Subcutaneous adipose tissue (tissue), 4 donors: ENCODE measurements around the gene FASTK. TPM values are rescaled to one million over a fixed set of nuclear protein-coding genes. Genes with fewer than 3 reads are reported as not detected.

ENCODE experiments used
- CTCF ChIP-seq: fragments of 450-650 bp; IDR thresholded peaks from one replicate; pipeline ENCODE4 v1.5.1; 2016; ENCODE audit warnings: low read depth, mild to moderate bottlenecking, control low read depth, antibody characterized with exemption, moderate library complexity
- total RNA-seq, 4 donors: library from RNA; depleted of rRNA; stranded (reverse); fragments of >200 nt; gene quantifications; one replicate each; pipeline ENCODE4 v1.1.0, GENCODE V29; 2016

FASTK gene
- total RNA-seq, 4 donors from 2014 or later, result 36.8 to 88.9 (median 44.0) TPM

DNA sequence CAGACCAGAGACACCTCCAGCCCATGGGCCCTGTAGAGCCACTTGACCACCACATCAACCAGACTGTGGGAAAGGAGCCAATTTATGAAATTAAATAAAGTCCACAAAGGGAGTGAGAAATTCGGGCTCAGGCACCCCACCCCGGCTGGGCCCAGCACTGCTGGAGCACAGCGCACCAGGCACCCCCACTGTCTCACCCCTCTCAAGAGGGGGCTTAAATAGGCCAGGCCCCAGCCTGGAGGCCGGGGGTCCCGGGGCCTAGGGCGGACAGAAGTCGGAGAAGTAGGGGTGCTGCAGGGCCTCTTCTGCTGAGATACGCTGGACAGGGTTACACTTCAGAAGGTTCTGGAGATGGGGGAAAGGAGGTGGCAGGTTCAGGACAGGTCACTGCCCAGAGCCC, 26.9 kb downstream of the FASTK start:
- TF ChIP-seq CTCF, result no peak

- no peak for TF ChIP-seq CTCF
These were observed 27.5 kb downstream of the FASTK start for GRCh38 chr7:151053096-151053495.

DNA sequence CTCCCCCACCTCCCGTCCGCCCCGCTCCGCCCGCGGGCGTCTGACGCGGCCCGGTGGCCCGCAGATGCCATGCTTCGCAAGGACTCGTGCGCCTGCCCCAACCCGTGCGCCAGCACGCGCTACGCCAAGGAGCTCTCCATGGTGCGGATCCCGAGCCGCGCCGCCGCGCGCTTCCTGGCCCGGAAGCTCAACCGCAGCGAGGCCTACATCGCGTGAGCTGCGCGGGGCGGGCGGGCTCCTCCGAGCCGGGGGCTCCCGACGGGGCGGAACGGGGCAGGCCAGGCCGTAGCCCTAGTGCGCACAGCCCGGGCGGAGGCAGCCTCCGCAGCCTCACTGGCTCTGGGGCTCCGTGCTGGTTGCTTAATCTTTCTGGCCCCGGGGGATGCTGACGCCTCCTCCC, 29.5 kb downstream of the FASTK start:
- no peak for TF ChIP-seq CTCF

DNA sequence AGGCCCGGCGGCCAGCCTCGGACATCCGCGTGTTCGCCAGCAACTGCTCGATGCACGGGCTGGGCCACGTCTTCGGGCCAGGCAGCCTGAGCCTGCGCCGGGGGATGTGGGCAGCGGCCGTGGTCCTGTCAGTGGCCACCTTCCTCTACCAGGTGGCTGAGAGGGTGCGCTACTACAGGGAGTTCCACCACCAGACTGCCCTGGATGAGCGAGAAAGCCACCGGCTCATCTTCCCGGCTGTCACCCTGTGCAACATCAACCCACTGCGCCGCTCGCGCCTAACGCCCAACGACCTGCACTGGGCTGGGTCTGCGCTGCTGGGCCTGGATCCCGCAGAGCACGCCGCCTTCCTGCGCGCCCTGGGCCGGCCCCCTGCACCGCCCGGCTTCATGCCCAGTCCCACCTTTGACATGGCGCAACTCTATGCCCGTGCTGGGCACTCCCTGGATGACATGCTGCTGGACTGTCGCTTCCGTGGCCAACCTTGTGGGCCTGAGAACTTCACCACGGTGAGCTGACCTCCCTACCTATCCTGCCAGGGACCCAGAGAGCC, 31.6 kb downstream of the FASTK start:
- TF ChIP-seq CTCF, result no peak

DNA sequence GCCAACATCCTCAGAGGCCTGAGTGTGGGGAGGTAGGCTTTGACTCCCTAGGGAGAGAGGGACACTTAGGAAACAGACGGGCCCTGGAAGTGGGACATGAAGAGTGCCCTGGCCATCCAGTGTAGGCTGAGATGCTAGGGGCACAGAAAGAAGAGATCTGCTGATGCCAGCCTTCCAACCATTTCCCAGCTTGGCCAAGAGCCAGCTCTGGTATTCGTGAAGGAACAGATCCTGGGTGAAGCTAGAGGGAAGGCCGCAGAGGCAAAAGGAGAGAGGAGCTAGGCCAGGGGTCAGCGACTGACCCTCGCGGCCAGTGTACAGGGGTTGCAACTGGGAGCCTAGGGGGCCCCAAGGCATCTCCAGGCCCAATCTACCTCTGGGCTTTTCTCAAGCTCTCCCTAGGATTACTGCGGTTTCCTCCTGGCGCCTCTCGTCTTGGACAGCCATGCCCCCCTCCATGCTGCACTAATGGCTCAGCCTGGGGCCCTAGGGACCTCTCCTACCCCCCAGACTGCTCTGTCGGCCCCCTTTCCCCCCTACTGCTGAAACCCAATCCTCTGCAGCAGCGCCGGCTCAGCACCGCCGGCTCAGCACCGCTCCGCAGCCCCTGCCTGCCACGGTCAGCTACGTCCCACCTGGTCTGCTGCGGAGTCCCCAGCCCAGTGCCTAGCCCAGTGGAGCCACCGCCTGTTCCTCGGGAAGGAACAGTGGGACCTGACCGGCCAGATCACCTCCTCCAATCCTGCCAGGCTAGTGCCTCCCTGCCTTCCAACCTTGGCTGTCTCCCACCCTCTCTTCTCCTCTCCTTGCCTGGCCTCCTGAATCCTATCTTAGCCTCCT, 32.4 kb downstream of the FASTK start, which contains the start of gene ASIC3:
ASIC3 (plus strand) TSS at position 556 of the 840 bp plus-strand sequence. CDS start 355 bp downstream, outside the sequence.
- no peak for TF ChIP-seq CTCF

DNA sequence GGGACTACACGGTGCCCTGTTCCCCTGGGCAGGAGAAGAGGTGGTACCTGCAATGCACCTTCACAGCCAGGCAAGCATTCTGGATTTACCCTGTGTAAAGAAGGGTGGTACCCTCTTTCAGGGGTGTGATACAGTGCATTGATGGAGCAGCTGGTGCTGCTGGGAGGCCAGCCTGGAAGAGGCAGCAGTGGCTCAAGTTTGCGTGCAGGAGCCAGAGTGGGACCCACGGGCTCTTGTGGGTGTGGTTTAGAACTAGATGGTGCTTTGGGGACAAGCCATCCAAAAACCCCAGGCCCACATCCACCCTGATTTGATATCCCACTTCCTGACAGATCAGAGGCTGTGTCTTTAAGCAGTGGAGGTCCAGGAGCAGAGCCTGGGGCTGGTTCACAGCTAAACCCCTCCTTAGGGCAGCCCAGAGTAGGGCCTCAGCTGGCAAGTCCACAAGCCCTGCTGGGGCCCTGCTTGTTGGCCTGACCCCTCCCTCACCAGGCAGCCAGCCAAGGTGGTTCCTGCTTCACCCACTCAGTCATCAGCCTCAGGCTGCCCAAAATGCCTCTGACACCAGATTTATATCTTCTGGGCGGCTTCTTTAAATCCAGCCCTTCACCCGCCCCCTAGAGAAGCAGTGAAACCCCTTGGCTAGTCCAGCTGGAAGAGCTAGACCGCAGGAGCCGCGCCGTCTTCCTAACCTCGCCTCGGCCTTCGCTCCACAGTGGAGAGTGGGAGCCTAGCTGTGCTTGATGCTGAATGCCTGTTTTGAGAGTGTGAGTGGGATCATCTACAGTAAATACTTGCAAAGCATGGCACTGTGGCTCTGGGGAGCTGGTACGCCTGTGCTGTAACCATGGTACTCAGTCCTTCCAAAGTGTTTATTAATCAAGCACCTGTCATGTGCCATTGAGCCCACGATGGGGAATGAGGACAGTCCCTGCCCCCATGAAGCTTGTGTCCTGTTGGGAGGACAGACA, 33.7 kb downstream of the FASTK start:
- TF ChIP-seq CTCF, result no peak
